GM12872 (cell line): ENCODE data around the gene NDST4.

Experiments
- TF ChIP-seq, protein P1 (sequence below): IDR thresholded peaks from 3 replicates; pipeline ENCODE4 v1.5.1; 2011; ENCODE audit warnings: low read depth, mild to moderate bottlenecking, low read length, moderate library complexity; ENCODE audit not compliant: insufficient read depth

Gene NDST4

DNA sequence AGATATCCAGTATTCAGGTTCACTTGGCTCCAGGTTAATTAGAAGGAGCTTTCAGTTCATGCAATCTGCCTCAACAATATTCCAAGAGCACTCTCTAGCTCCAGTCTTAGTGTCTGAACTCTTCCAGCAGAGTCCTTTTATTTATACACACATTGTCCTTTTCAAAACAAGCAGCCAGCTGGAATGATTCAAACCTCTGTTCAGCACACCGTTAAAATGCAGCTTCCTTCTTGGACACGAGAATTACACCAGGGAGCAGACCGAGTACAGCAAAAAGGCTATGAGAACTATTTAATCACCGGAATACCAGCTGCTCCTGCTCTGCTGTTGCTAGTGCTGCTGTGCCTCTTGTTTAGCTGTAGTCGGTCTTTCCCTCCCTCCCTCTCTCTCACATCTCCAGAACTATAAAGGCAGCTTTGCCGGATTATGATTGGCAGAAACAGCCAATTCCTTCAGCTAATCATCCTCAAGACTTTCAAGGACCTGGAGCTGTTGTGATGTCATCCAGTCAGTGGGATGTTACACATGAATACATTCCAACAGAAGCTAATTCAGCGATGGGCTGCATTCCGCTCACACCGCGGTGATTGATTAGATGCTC lies at the start of gene NDST4:
Gene NDST4 (minus strand): TSS at position 115 of the 601 bp plus-strand sequence. CDS start 36,584 bp downstream, outside the sequence.
- TF ChIP-seq, protein P1, sequence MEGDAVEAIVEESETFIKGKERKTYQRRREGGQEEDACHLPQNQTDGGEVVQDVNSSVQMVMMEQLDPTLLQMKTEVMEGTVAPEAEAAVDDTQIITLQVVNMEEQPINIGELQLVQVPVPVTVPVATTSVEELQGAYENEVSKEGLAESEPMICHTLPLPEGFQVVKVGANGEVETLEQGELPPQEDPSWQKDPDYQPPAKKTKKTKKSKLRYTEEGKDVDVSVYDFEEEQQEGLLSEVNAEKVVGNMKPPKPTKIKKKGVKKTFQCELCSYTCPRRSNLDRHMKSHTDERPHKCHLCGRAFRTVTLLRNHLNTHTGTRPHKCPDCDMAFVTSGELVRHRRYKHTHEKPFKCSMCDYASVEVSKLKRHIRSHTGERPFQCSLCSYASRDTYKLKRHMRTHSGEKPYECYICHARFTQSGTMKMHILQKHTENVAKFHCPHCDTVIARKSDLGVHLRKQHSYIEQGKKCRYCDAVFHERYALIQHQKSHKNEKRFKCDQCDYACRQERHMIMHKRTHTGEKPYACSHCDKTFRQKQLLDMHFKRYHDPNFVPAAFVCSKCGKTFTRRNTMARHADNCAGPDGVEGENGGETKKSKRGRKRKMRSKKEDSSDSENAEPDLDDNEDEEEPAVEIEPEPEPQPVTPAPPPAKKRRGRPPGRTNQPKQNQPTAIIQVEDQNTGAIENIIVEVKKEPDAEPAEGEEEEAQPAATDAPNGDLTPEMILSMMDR: no peak

DNA sequence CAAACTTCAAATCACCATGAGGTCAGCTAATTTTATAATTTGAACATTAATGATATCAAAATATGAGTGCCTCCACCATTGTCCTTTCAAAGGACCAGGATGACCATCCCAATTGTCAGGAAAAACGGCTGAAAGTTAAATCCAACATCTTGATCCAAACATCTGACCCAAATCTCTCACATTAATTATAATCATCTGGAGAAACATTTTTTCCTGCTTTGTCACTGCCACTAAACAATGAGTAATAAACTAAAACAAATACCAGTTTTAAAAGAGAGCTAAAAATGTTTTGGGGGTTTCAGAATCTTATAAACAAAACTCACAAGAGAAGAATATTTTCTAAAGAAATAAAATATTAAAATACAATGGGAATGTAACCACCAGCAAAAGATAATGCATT lies 45.7 kb upstream of the NDST4 start:
- TF ChIP-seq, protein P1: no peak

DNA sequence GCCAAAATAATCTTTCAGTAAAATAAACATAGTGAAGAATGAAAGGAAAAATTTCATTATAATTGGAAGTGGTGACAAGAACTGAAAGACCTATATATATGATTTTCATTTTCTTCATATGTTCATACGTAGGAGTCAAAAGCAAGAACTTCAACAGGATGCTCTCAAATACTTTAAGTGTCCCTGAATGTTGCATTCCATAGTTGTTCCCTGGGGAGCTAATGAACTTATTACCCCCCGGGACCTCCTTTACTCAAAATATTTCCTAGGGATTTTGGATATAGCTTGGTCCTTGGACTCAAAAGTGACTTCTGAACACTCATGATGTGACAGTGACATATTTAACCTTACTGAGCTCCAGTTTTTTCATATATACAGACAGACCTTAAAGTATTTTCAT lies 44.9 kb upstream of the NDST4 start:
- TF ChIP-seq, protein P1: no peak

DNA sequence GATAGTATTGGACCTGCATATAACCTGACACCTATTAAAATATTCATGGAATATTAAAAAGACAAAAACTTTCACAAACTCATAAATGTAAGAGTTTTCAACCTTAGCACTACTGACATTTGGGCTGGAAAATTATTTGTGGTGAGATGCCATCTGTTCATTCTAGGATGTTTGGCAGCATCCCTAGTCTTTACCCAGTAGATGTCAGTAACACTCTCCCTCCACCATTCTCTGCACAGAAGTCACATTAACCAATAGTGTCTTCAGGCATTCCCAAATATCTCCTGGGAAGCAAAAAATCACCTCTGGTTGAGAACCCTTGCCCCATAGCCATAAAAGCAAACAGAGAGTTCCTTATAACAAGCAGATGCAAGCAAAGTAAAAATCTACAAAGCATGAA lies 41.4 kb upstream of the NDST4 start:
- TF ChIP-seq, protein P1: 0 out of 3 replicates have a peak, but pooled peaks have one; percentile 26

DNA sequence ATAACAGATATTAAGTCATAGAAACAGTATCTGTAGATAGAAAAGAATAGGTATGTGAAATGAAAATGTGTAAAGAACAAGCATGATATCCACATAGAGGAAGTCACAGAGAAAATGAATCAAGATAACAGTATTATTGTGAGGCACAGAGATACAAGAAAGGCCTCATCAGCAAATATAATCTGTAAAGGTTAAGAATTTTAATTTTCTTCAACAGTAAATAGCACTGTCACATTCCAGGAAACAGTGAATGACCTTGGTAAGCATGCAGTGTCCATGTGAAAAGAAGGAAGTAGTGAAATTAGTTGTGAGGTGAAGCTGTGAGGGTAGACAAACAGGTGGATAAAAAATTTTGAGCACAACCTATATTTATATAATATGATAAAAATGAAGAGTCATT lies 39.5 kb upstream of the NDST4 start:
- TF ChIP-seq, protein P1: no peak

DNA sequence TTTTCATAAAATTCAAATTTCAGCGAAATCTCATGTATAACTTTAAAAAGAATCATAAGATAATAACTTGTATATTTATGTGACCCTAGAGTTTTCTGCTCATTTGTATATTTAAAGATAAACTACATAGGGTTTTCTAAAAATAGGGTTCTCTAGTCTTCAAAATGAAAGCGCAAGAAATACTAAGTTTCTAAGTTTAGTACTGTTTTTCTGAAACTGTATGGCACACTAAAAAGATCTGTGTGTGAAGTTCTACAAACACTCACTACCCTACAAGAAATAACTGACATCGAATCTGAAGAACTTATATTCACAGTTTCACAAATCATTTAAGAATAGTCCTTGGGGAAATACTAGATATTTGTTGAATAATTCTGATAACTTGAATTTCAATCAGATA lies 38.7 kb upstream of the NDST4 start:
- TF ChIP-seq, protein P1: no peak

DNA sequence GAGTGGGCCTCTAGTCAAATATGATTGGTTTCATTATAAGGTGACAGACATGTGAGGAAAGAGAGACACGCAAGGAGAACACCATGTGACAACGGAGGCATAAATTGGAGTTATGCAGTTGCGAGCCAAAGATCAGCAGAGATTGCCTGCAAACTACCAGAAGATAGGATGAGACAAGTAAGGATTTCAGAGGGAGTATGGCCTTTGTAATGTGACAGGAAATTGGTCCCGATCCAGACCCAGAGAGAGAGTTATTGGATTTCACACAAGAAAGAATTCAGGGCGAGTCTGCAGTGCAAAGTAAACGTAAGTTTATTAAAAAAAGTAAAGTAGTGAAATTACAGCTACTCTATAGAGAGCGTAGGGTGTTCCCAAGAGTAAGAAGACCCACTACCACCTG lies 35.7 kb upstream of the NDST4 start:
- TF ChIP-seq, protein P1: no peak
